PC-3 (cell line): Measurements from ENCODE around the gene TFG. TPM values are rescaled to one million over a fixed set of nuclear protein-coding genes. Genes with fewer than 3 reads are reported as not detected.

Experiments used
- ATAC-seq: fragments of 200-7000 bp; cut with Tn5 transposase; 2 replicates; pipeline ENCODE4 v1.9.1; 2020; ENCODE audit warnings: mild to moderate bottlenecking, moderate library complexity
- BruUV-seq: library from RNA; stranded (reverse); fragments of 400-500 nt; replicated peaks from 2 replicates; lab custom pipeline; 2021; lab: Mats Ljungman, UMichigan
- CTCF ChIA-PET: fragments of 300-600 bp; sonication (Branson Sonifier 250); formaldehyde crosslinking; loops from one replicate; lab custom pipeline; 2022; ENCODE audit warnings: antibody characterized with exemption; lab: Charles Lee
- POLR2A ChIA-PET: fragments of 300-600 bp; sonication (Branson Sonifier 250); formaldehyde crosslinking; loops from one replicate; lab custom pipeline; 2022; ENCODE audit warnings: antibody characterized with exemption; ENCODE audit not compliant: unreplicated experiment; lab: Charles Lee
- DNase-seq: peaks from one replicate; pipeline ENCODE4 v3.0.0-alpha.2; 2015
- H2AFZ ChIP-seq: fragments of 300-600 bp; sonication (generic); 2 replicates; pipeline ENCODE4 v1.6.0; 2016; ENCODE audit warnings: antibody characterized with exemption, low read length
- H3F3A ChIP-seq: fragments of 300-600 bp; sonication (generic); one replicate; pipeline ENCODE4 v1.6.0; 2017; ENCODE audit warnings: antibody characterized with exemption, low read length, control low read depth, mild to moderate bottlenecking; ENCODE audit not compliant: unreplicated experiment
- H3K27ac ChIP-seq: fragments of 300-600 bp; sonication (generic); 2 replicates; pipeline ENCODE4 v1.5.1; 2016; ENCODE audit warnings: mild to moderate bottlenecking, low read length
- H3K27me3 ChIP-seq: fragments of 300-600 bp; sonication (generic); 2 replicates; pipeline ENCODE4 v1.6.1; 2016; ENCODE audit warnings: low read length, mixed read lengths
- H3K36me3 ChIP-seq: fragments of 300-600 bp; sonication (generic); 2 replicates; pipeline ENCODE4 v1.6.1; 2016; ENCODE audit warnings: low read depth, mixed run types, low read length, mixed read lengths
- H3K4me1 ChIP-seq: fragments of 300-600 bp; sonication (generic); 2 replicates; pipeline ENCODE4 v1.5.1; 2016; ENCODE audit warnings: low read length; ENCODE audit not compliant: insufficient read depth
- H3K4me2 ChIP-seq: fragments of 300-600 bp; sonication (generic); 2 replicates; pipeline ENCODE4 v1.6.0; 2016; ENCODE audit warnings: low read length
- H3K4me3 ChIP-seq: fragments of 300-600 bp; sonication (generic); 2 replicates; pipeline ENCODE4 v1.5.1; 2016; ENCODE audit warnings: mild to moderate bottlenecking, low read length, mixed read lengths
- H3K79me2 ChIP-seq: fragments of 300-600 bp; sonication (generic); 2 replicates; pipeline ENCODE4 v1.6.1; 2017; ENCODE audit warnings: low read length, mixed read lengths
- H3K9ac ChIP-seq: fragments of 300-600 bp; sonication (generic); 2 replicates; pipeline ENCODE4 v1.6.0; 2016; ENCODE audit warnings: mild to moderate bottlenecking, low read length
- H3K9me2 ChIP-seq: fragments of 300-600 bp; sonication (generic); replicated peaks from 2 replicates; pipeline ENCODE4 v1.6.1; 2016; ENCODE audit warnings: mixed run types, low read length, mixed read lengths
- H3K9me3 ChIP-seq: fragments of 300-600 bp; sonication (generic); 2 replicates; pipeline ENCODE4 v1.6.1; 2016; ENCODE audit warnings: low read length, mixed read lengths
- H4K20me1 ChIP-seq: fragments of 300-600 bp; sonication (generic); 2 replicates; pipeline ENCODE4 v1.6.1; 2016; ENCODE audit warnings: low read length, mixed read lengths
- CTCF ChIP-seq: fragments of 300-600 bp; sonication (generic); conservative IDR thresholded peaks from 2 replicates; pipeline ENCODE4 v1.5.1; 2017; ENCODE audit warnings: antibody characterized with exemption, low read depth, mild to moderate bottlenecking, low read length
- EZH2 ChIP-seq: fragments of 300-600 bp; sonication (generic); IDR thresholded peaks from one replicate; pipeline ENCODE4 v1.6.1; 2017; ENCODE audit warnings: antibody characterized with exemption, mild to moderate bottlenecking, low read length; ENCODE audit not compliant: unreplicated experiment
- EZH2phosphoT487 ChIP-seq: fragments of 300-600 bp; sonication (generic); IDR thresholded peaks from 2 replicates; pipeline ENCODE4 v1.6.1; 2018; ENCODE audit warnings: mild to moderate bottlenecking, antibody characterized with exemption, low read length, borderline replicate concordance
- intact Hi-C: fragments of 100-400 bp; cut with micrococcal nuclease; formaldehyde crosslinking; loops from 2 replicates; pipeline ENCODE4 v1.9.0; 2023
- total RNA-seq: library from RNA; depleted of rRNA; stranded (reverse); fragments of >200 nt; gene quantifications from 2 replicates; pipeline ENCODE4 v1.2.3, GENCODE V29; 2014

Gene TFG
- total RNA-seq, 1 experiment from 2014 or later: 97.9 TPM

- Histone ChIP-seq H3K36me3 (no peaks in the 10 kb centered on the region), H3K4me3 (no peak overlapping the region), H3K9ac (no peak overlapping the region), H3K4me2 (no peak overlapping the region), H3K9me2 (no peaks in the 10 kb centered on the region), H4K20me1 (no peaks in the 10 kb centered on the region), H3K27ac (no peak overlapping the region), H3K9me3 (no peaks in the 10 kb centered on the region), H3K4me1 (peaks cover 5% of the 10 kb centered on the region; the same call in 1 of the 2 replicates), H3K79me2 (no peaks in the 10 kb centered on the region), H3F3A (no peaks in the 10 kb centered on the region), H3K27me3 (no peaks in the 10 kb centered on the region), H2AFZ (no peak overlapping the region)
- no TSS peak for BruUV-seq
- DNase-seq (no peak), ATAC-seq (no peak)
- ChIA-PET POLR2A (no interaction called here), CTCF (no interaction called here)
- TF ChIP-seq EZH2: no peak
- no peak for TF ChIP-seq EZH2phosphoT487
- TF ChIP-seq CTCF: no peak
- intact Hi-C loops: no loop called here
Observed at GRCh38 chr3:100769693-100770092, 60.4 kb downstream of the TFG start.

GRCh38 chr3:100775226-100775625 is 65.9 kb downstream of the TFG start:
- no peaks in the 10 kb centered on the region for H3K9me2 ChIP-seq
- H3K4me2 ChIP-seq: no peak overlapping the region
- BruUV-seq: no TSS peak

GRCh38 chr3:100775669-100776068 is 66.4 kb downstream of the TFG start:
- no peak for ATAC-seq
- Histone ChIP-seq H3F3A (no peaks in the 10 kb centered on the region), H3K27me3 (no peaks in the 10 kb centered on the region), H3K27ac (no peak overlapping the region), H2AFZ (no peak overlapping the region), H3K4me3 (no peak overlapping the region), H3K9ac (no peak overlapping the region), H3K36me3 (no peaks in the 10 kb centered on the region), H3K9me2 (no peaks in the 10 kb centered on the region), H3K4me2 (no peak overlapping the region), H4K20me1 (no peaks in the 10 kb centered on the region), H3K4me1 (no peaks in the 10 kb centered on the region), H3K79me2 (no peaks in the 10 kb centered on the region), H3K9me3 (no peaks in the 10 kb centered on the region)
- TF ChIP-seq EZH2phosphoT487 (no peak), EZH2 (no peak), CTCF (no peak)
- ChIA-PET POLR2A (no interaction called here), CTCF (no interaction called here)
- no TSS peak for BruUV-seq
- no peak for DNase-seq
- intact Hi-C loops: no loop called here

More at GRCh38 chr3:100775226-100775625, 65.9 kb downstream of the TFG start:
- no peak overlapping the region for H3K4me3 ChIP-seq
- H3K9ac ChIP-seq: no peak overlapping the region
- TF ChIP-seq CTCF (no peak), EZH2phosphoT487 (no peak), EZH2 (no peak)
- H3K9me3 ChIP-seq: no peaks in the 10 kb centered on the region
- H3K79me2 ChIP-seq: no peaks in the 10 kb centered on the region
- no peaks in the 10 kb centered on the region for H3F3A ChIP-seq
- no peak overlapping the region for H2AFZ ChIP-seq
- no peak for DNase-seq
- H3K4me1 ChIP-seq: no peaks in the 10 kb centered on the region
- intact Hi-C loops: no loop called here
- ChIA-PET CTCF (no interaction called here), POLR2A (no interaction called here)
- no peak for ATAC-seq
- no peaks in the 10 kb centered on the region for H3K36me3 ChIP-seq
- H3K27ac ChIP-seq: no peak overlapping the region
- H3K27me3 ChIP-seq: no peaks in the 10 kb centered on the region
- H4K20me1 ChIP-seq: no peaks in the 10 kb centered on the region
